NCI-H345 (cell line): ENCODE data around the gene ST6GAL1.
"Not testable (repeated sequence)": the region's sequence is repeated elsewhere in the genome, so short reads cannot be mapped to it uniquely, and the experiment has no call there.

Experiments used
- DNase-seq: peaks from one replicate; lab custom pipeline; 2025; lab: John Stamatoyannopoulos, UW

Gene ST6GAL1

GRCh38 chr3:187021748-187022402, 91.5 kb downstream of the ST6GAL1 start:
- no peak for DNase-seq

GRCh38 chr3:187022403-187023029, 92.2 kb downstream of the ST6GAL1 start:
- DNase-seq: no peak

- DNase-seq: not testable (repeated sequence)
These were observed 93.0 kb downstream of the ST6GAL1 start for GRCh38 chr3:187023340-187023739.

GRCh38 chr3:187024536-187025226, 94.4 kb downstream of the ST6GAL1 start:
- DNase-seq: no peak

GRCh38 chr3:187025254-187025655, 94.9 kb downstream of the ST6GAL1 start:
- DNase-seq: no peak

- no peak for DNase-seq
These were observed 95.5 kb downstream of the ST6GAL1 start for GRCh38 chr3:187025656-187026316.

- no peak for DNase-seq
These were observed 96.0 kb downstream of the ST6GAL1 start for GRCh38 chr3:187026317-187026670.

- DNase-seq: no peak
These were observed 97.4 kb downstream of the ST6GAL1 start for GRCh38 chr3:187027531-187028278.

GRCh38 chr3:187031934-187032333, 101.6 kb downstream of the ST6GAL1 start:
- no peak for DNase-seq

- no peak for DNase-seq
These were observed 106.1 kb downstream of the ST6GAL1 start for GRCh38 chr3:187036394-187036793.

- no peak for DNase-seq
These were observed 108.9 kb downstream of the ST6GAL1 start for GRCh38 chr3:187039100-187039722.

- DNase-seq: peak; percentile 29
These were observed 109.5 kb downstream of the ST6GAL1 start for GRCh38 chr3:187039723-187040414.

- DNase-seq: no peak
These were observed 110.4 kb downstream of the ST6GAL1 start for GRCh38 chr3:187040516-187041361.

GRCh38 chr3:187041362-187042307, 111.3 kb downstream of the ST6GAL1 start:
- DNase-seq: no peak

- DNase-seq: no peak
These were observed 112.0 kb downstream of the ST6GAL1 start for GRCh38 chr3:187042346-187042745.

- DNase-seq: no peak
These were observed 112.6 kb downstream of the ST6GAL1 start for GRCh38 chr3:187042874-187043458.

- no peak for DNase-seq
These were observed 113.9 kb downstream of the ST6GAL1 start for GRCh38 chr3:187044206-187044605.

- no peak for DNase-seq
These were observed 114.7 kb downstream of the ST6GAL1 start for GRCh38 chr3:187044867-187045552.
